Measurements from ENCODE around the gene SPATA2. TPM values are rescaled to one million over a fixed set of nuclear protein-coding genes. Genes with fewer than 3 reads are reported as not detected.
A peak's percentile ranks its signal among the peaks of the same experiment; 100 is the strongest.

Gene SPATA2
- total RNA-seq, 4 donors from 2014 or later = 3.3 to 5.6 (median 4.0) TPM

DNA sequence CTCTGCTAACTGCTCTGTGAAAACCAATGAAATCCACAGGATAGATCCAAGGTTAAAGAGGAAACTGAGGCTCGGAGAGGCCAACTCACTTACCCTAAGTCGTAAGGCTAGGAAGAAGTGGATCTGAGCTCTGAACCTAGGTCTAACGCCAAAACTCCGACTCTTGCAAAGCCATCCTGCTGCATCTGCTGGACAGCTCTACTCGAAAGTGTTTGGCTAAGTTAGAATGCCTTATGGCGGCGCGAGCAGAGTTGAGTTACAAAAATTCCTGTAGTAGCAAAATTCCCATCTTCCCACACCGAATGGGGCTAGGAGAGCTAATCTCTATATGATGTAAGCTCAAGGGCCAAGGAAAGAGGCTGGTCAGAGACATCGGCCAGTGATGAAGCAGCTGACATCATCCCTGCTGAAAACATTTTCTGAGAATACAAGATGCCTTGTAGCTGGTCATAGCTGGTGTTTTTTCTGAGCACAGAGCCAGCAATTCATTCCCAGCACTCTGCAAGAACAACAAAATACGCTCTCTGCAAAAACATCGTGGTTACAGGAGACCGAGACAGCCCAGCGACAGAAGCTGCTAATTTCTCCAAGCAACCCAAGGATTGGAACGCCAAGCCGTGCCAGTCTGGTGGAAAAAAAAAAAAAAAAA lies 1.8 kb downstream of the SPATA2 start:
- Histone ChIP-seq H3K4me1 (peaks cover 17 to 72% (median 24%) of the 10 kb centered on the region in 3 donors), H3K4me3 (peak overlapping the region in 1 of 4 donors; percentile 77), H3K36me3 (peaks cover 0 to 24% (median 2%) of the 10 kb centered on the region in 3 donors), H3K9me3 (no peaks in the 10 kb centered on the region), H3K27ac (no peak overlapping the region), H3K27me3 (no peaks in the 10 kb centered on the region)
- TF ChIP-seq POLR2A (IDR thresholded peaks at IDR 0.05) (no peak), CTCF (IDR thresholded peaks at IDR 0.05) (no peak)
- intact Hi-C loops (cut with DNase I) = no loop called here
- DNase-seq = no peak
- 77 to 86% methylated on average over 15 of the region's 16 CpGs for WGBS, 2 donors

GRCh38 chr20:49910340-49910706 lies 5.0 kb downstream of the SPATA2 start:
- WGBS, 2 donors = 80% methylated on average over 1 of the region's 4 CpGs; no CpG with 5 or more reads in 1 of the 2 donors
- Histone ChIP-seq H3K4me1 (peaks cover 8 to 56% (median 19%) of the 10 kb centered on the region in 3 donors), H3K9me3 (no peaks in the 10 kb centered on the region), H3K4me3 (no peak overlapping the region), H3K27me3 (no peaks in the 10 kb centered on the region), H3K27ac (peak overlapping the region in 2 of 4 donors; percentile 59 to 60), H3K36me3 (peaks cover 18 to 56% (median 21%) of the 10 kb centered on the region in 3 donors)
- no peak for TF ChIP-seq POLR2A (IDR thresholded peaks at IDR 0.05)
- TF ChIP-seq CTCF (IDR thresholded peaks at IDR 0.05) = no peak
- intact Hi-C loops (cut with DNase I) = no loop called here
- no peak for DNase-seq

GRCh38 chr20:49909499-49910339 lies 5.6 kb downstream of the SPATA2 start:
- Histone ChIP-seq H3K36me3 (peaks cover 18 to 62% (median 21%) of the 10 kb centered on the region in 3 donors), H3K4me3 (no peak overlapping the region), H3K27ac (peak overlapping the region in 3 of 4 donors; percentile 16 to 60 (median 59)), H3K4me1 (peaks cover 8 to 52% (median 18%) of the 10 kb centered on the region in 3 donors), H3K9me3 (no peaks in the 10 kb centered on the region), H3K27me3 (no peaks in the 10 kb centered on the region)
- intact Hi-C loops (cut with DNase I) = no loop called here
- TF ChIP-seq POLR2A (IDR thresholded peaks at IDR 0.05) = no peak
- no peak for TF ChIP-seq CTCF (IDR thresholded peaks at IDR 0.05)
- no peak for DNase-seq
- WGBS, 2 donors = 74 to 75% methylated on average over 16 to 28 of the region's 28 CpGs

DNA sequence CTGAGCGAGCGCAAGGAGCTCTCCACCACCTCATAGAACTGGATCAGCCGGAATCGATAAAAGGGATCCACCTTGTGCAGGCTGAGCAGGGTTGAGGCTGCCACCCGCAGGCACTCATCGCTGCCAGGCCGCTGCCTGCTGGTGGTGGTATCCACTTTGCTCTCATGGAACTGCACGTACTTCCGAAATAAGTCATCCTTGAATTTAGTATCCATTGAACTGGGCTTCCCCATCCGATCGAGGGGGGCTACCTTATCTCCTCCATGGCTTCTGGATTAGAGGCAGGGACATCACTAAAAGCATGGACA lies 7.1 kb downstream of the SPATA2 start:
- Histone ChIP-seq H3K27me3 (no peaks in the 10 kb centered on the region), H3K4me1 (peaks cover 0 to 37% (median 3%) of the 10 kb centered on the region in 3 donors), H3K9me3 (no peaks in the 10 kb centered on the region), H3K36me3 (peaks cover 18 to 76% (median 21%) of the 10 kb centered on the region in 3 donors), H3K27ac (no peak overlapping the region), H3K4me3 (no peak overlapping the region)
- DNase-seq = no peak
- no peak for TF ChIP-seq CTCF (IDR thresholded peaks at IDR 0.05)
- no peak for TF ChIP-seq POLR2A (IDR thresholded peaks at IDR 0.05)
- intact Hi-C loops (cut with DNase I) = no loop called here
- 89 to 91% methylated on average over 5 of the region's 11 CpGs for WGBS, 2 donors

All from esophagus squamous epithelium (tissue), 5 donors.